T-helper 1 cell treated with Interleukin-12 subunit alpha and Interleukin-12 subunit beta and Interleukin-4 antibody, amounts not matched to agents 30 μg/mL and 1 μg/mL, for 36 hours (primary cell): ENCODE results near the gene ADAMTSL3.
"Not testable (repeated sequence)": the region's sequence is repeated elsewhere in the genome, so short reads cannot be mapped to it uniquely, and the experiment has no call there.

ENCODE experiments used
- H3K27ac Mint-ChIP-seq: one replicate; pipeline ENCODE4 v1.8.0; 2021; ENCODE audit warnings: mild to moderate bottlenecking, mixed read lengths
- H3K27me3 Mint-ChIP-seq: one replicate; pipeline ENCODE4 v1.8.0; 2021; ENCODE audit warnings: low read depth, mixed read lengths
- H3K36me3 Mint-ChIP-seq: one replicate; pipeline ENCODE4 v1.8.0; 2021; ENCODE audit warnings: low read depth, mixed read lengths
- H3K4me1 Mint-ChIP-seq: one replicate; pipeline ENCODE4 v1.8.0; 2021; ENCODE audit warnings: low read depth, mixed read lengths
- H3K4me3 Mint-ChIP-seq: one replicate; pipeline ENCODE4 v1.8.0; 2021; ENCODE audit warnings: mild to moderate bottlenecking, moderate library complexity, mixed read lengths
- H3K9me3 Mint-ChIP-seq: one replicate; pipeline ENCODE4 v1.8.0; 2021; ENCODE audit warnings: mixed read lengths

ADAMTSL3 gene

GRCh38 chr15:83702314-83702713 lies 48.4 kb downstream of the ADAMTSL3 start:
- H3K4me1 Mint-ChIP-seq, H3K36me3 Mint-ChIP-seq, H3K27ac Mint-ChIP-seq, H3K27me3 Mint-ChIP-seq, H3K4me3 Mint-ChIP-seq, H3K9me3 Mint-ChIP-seq: not testable (repeated sequence)

DNA sequence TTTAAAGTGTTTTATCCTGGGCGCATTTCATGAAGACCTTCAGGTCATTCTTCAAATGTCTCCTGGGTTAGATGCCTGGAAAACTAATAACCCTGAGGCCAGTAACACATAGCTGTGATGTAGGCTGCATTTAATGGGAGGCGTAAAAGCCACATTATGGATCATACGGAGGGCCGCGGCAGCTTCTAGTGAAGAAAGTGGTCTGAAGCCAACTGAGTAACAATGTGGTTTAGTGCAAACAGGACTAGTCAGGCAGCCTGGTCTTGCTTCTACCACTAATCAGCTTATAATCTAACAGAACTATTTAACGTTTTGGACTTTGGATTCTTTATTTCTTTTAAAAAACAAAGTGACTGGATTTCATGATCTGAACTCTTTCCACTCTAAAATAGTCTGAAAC lies 54.4 kb downstream of the ADAMTSL3 start:
- H3K4me3 Mint-ChIP-seq: no peak overlapping the region
- no peak overlapping the region for H3K27ac Mint-ChIP-seq
- no peaks in the 10 kb centered on the region for H3K4me1 Mint-ChIP-seq
- no peaks in the 10 kb centered on the region for H3K9me3 Mint-ChIP-seq
- H3K36me3 Mint-ChIP-seq: no peaks in the 10 kb centered on the region
- no peaks in the 10 kb centered on the region for H3K27me3 Mint-ChIP-seq

DNA sequence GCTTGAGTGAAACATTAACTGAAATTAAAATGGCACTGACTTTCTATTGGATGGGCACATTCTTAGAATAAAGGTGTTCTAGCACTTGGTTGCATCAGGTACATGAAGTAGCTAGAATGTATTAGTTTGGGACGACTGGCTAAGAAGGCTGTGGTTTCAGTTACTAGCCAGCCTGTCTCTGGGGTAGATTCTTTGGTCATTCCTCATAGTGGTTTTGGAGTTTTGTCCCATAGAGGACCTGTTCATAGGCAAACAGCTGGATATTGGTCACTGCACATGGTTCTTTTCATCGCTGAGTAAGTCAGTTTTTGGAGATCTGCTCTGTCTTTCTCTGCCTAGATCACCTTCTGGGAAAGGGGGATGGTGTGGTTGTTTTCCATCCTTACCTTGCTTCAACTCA lies 55.3 kb downstream of the ADAMTSL3 start:
- no peaks in the 10 kb centered on the region for H3K9me3 Mint-ChIP-seq
- no peaks in the 10 kb centered on the region for H3K36me3 Mint-ChIP-seq
- H3K27me3 Mint-ChIP-seq: no peaks in the 10 kb centered on the region
- H3K27ac Mint-ChIP-seq: no peak overlapping the region
- H3K4me1 Mint-ChIP-seq: no peaks in the 10 kb centered on the region
- H3K4me3 Mint-ChIP-seq: no peak overlapping the region

- Mint-ChIP-seq H3K27me3 (no peaks in the 10 kb centered on the region), H3K4me3 (no peak overlapping the region), H3K36me3 (no peaks in the 10 kb centered on the region), H3K4me1 (no peaks in the 10 kb centered on the region), H3K9me3 (no peaks in the 10 kb centered on the region), H3K27ac (no peak overlapping the region)
These were observed 55.9 kb downstream of the ADAMTSL3 start for GRCh38 chr15:83709811-83710210.

DNA sequence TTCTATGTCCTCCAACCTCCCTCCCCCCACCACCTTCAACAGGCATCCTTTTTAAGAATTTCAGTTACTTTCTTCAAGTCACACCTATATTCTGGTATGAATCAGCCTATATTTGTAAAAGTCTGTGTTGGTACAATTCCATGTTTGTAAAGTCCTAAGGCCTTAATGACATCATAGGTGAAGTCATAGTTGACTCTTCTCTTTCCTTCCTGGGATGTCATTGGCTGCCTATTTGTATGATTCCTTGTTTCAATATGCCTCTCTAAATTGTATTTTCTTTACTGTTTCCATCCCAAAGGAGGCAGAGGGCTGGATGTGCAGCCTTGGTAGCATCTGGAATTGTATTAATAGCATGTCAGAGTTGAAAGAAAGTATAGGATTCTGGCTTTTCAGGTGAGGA lies 56.5 kb downstream of the ADAMTSL3 start:
- no peak overlapping the region for H3K27ac Mint-ChIP-seq
- H3K9me3 Mint-ChIP-seq: no peaks in the 10 kb centered on the region
- H3K27me3 Mint-ChIP-seq: no peaks in the 10 kb centered on the region
- H3K4me3 Mint-ChIP-seq: no peak overlapping the region
- H3K36me3 Mint-ChIP-seq: no peaks in the 10 kb centered on the region
- no peaks in the 10 kb centered on the region for H3K4me1 Mint-ChIP-seq

DNA sequence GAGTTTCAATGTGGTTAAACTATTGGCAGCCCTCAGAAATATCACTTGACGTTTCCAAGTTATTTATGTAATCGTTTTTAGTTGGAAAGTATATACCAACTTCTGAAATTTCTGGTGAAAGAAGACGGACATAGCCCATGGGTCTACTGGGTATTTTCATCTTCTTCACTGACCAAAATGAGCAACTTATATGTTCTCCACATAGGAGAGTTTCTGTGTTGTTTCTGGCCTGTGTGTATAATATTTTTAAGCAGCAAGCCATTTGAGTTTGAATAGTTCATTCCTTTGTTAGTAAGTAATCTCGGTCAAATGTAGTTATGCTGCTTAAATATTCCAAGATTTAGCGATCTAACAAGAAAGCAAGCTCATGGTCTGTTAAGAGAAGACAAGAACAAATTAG lies 57.3 kb downstream of the ADAMTSL3 start:
- H3K36me3 Mint-ChIP-seq: no peaks in the 10 kb centered on the region
- H3K4me3 Mint-ChIP-seq: no peak overlapping the region
- H3K27ac Mint-ChIP-seq: no peak overlapping the region
- H3K27me3 Mint-ChIP-seq: no peaks in the 10 kb centered on the region
- H3K4me1 Mint-ChIP-seq: no peaks in the 10 kb centered on the region
- H3K9me3 Mint-ChIP-seq: no peaks in the 10 kb centered on the region

DNA sequence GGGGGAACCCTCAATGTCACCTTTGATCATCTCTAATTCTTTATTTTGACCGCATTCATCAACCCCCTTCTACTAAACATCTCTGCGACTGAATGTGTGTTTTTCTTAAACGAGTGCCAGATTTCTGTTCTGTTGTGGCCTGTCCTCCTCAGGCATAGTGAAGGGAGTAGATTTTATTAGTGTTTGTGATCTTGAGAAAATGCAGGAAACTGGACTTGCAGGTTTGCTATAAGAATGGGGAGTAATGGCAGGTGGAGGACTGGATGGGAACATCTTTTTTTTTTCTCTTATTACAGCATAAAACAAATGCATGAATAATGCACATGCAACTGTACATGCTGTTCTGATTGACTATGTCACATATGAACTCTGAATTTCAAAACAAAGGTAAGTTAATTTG lies 59.3 kb downstream of the ADAMTSL3 start:
- Mint-ChIP-seq H3K4me3 (no peak overlapping the region), H3K27me3 (no peaks in the 10 kb centered on the region), H3K36me3 (no peaks in the 10 kb centered on the region), H3K4me1 (no peaks in the 10 kb centered on the region), H3K27ac (no peak overlapping the region), H3K9me3 (no peaks in the 10 kb centered on the region)

DNA sequence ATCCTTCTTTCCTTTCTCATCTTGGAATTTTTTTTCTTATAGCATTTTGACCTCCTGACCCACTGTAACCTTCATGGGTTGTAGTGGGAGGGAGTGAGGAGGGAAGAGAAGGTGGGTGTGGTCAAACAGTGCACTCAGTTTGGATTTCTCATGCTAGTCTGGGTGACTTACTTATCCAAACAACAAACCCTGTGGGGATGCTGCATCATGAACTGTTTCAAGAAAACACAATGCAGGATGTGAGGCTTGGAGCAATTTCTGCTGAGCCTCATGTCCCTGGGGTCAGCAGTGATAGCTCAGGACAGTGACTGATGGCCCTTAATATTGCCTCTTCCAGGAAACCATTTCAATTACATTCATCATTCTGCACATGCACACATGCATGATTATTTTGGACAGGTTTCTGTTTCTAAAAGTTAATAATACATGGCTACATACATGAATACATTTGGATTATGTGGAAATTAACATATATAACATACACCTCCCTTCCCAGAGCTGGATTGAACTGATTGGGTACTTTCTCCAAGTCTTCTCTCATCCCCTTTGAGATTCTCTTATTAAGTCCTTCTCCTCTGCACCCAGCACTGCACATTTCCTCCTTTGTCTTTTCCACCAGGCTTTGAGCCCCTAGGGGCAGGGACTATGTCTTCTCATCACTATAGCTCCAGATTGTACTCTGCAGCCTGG lies 61.2 kb downstream of the ADAMTSL3 start:
- H3K36me3 Mint-ChIP-seq: no peaks in the 10 kb centered on the region
- no peak overlapping the region for H3K27ac Mint-ChIP-seq
- H3K4me1 Mint-ChIP-seq: no peaks in the 10 kb centered on the region
- no peaks in the 10 kb centered on the region for H3K9me3 Mint-ChIP-seq
- H3K4me3 Mint-ChIP-seq: no peak overlapping the region
- H3K27me3 Mint-ChIP-seq: no peaks in the 10 kb centered on the region

DNA sequence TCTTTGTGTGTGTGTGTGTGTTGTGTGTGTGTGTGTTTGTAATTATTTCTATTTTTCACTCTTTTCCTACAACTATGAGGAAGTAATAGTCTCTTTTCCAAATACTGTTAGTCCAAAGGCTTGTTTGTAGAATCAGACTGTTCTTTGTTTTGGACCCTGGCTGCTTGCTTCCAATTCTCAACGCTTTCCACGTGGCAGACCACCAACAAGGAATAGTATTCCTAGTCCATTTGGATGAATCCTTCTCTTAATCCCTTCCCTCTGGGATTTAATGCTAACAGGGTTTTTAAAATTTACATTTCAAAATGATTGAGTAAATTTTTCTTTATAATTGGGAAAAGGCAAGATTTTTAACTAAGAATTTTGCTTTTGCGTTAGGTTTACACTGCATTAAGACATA lies 62.7 kb downstream of the ADAMTSL3 start:
- Mint-ChIP-seq H3K36me3 (no peaks in the 10 kb centered on the region), H3K9me3 (no peaks in the 10 kb centered on the region), H3K4me1 (no peaks in the 10 kb centered on the region), H3K27me3 (no peaks in the 10 kb centered on the region), H3K4me3 (no peak overlapping the region), H3K27ac (no peak overlapping the region)

- Mint-ChIP-seq H3K4me1 (no peaks in the 10 kb centered on the region), H3K27me3 (no peaks in the 10 kb centered on the region), H3K4me3 (no peak overlapping the region), H3K27ac (no peak overlapping the region), H3K36me3 (no peaks in the 10 kb centered on the region), H3K9me3 (no peaks in the 10 kb centered on the region)
These were observed 63.1 kb downstream of the ADAMTSL3 start for GRCh38 chr15:83717010-83717409.

- H3K4me1 Mint-ChIP-seq: no peaks in the 10 kb centered on the region
- no peaks in the 10 kb centered on the region for H3K9me3 Mint-ChIP-seq
- no peak overlapping the region for H3K4me3 Mint-ChIP-seq
- no peak overlapping the region for H3K27ac Mint-ChIP-seq
- H3K36me3 Mint-ChIP-seq: no peaks in the 10 kb centered on the region
- H3K27me3 Mint-ChIP-seq: no peaks in the 10 kb centered on the region
These were observed 66.5 kb downstream of the ADAMTSL3 start for GRCh38 chr15:83720468-83720867.

- Mint-ChIP-seq H3K36me3 (no peaks in the 10 kb centered on the region), H3K9me3 (no peaks in the 10 kb centered on the region), H3K4me3 (no peak overlapping the region), H3K27ac (no peak overlapping the region), H3K27me3 (no peaks in the 10 kb centered on the region), H3K4me1 (no peaks in the 10 kb centered on the region)
These were observed 67.1 kb downstream of the ADAMTSL3 start for GRCh38 chr15:83721031-83721430.

- Mint-ChIP-seq H3K36me3 (no peaks in the 10 kb centered on the region), H3K9me3 (no peaks in the 10 kb centered on the region), H3K27ac (no peak overlapping the region), H3K4me1 (no peaks in the 10 kb centered on the region), H3K4me3 (no peak overlapping the region), H3K27me3 (no peaks in the 10 kb centered on the region)
These were observed 68.1 kb downstream of the ADAMTSL3 start for GRCh38 chr15:83721981-83722380.

DNA sequence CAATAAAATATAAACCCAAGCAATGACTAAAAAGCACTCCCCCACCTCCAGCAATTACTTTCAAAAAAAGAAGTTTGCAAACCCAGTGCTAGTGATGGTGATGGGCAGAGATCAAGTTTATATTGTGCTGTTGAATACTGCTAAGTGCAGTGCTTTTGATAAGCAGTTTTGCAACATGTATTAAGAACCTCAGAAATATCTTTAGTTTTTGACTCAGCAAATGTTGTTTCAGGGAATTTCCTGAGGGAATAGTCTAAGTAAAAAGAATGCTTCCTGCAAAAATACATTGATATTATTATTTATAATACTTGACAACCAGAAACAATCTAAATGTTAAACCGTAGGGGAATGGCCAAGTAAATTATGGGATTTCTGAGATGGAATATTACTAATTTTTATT lies 69.3 kb downstream of the ADAMTSL3 start:
- H3K4me3 Mint-ChIP-seq: no peak overlapping the region
- H3K27ac Mint-ChIP-seq: no peak overlapping the region
- H3K4me1 Mint-ChIP-seq: no peaks in the 10 kb centered on the region
- H3K36me3 Mint-ChIP-seq: no peaks in the 10 kb centered on the region
- H3K27me3 Mint-ChIP-seq: no peaks in the 10 kb centered on the region
- H3K9me3 Mint-ChIP-seq: no peaks in the 10 kb centered on the region

- no peaks in the 10 kb centered on the region for H3K27me3 Mint-ChIP-seq
- H3K36me3 Mint-ChIP-seq: no peaks in the 10 kb centered on the region
- no peak overlapping the region for H3K4me3 Mint-ChIP-seq
- H3K9me3 Mint-ChIP-seq: no peaks in the 10 kb centered on the region
- H3K4me1 Mint-ChIP-seq: no peaks in the 10 kb centered on the region
- no peak overlapping the region for H3K27ac Mint-ChIP-seq
These were observed 78.3 kb downstream of the ADAMTSL3 start for GRCh38 chr15:83732196-83732595.

DNA sequence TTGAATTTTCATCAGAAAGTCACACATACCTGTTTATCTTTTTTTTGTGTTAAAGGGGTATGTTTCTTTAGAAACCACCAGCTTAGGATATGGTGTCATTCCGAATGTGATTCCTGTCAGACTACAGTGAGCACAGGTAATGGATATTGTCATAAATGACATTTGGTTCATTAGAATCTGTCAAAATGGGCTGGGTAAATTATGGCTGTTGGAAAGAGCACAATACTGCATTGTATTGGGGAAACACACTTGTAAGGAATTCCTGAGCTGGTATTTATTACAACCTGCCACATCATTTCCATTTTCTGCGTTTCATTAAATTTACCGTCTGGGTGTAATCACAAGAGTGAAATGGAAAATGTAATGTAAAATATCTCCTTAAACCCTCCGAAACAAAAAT lies 78.8 kb downstream of the ADAMTSL3 start:
- Mint-ChIP-seq H3K27ac (no peak overlapping the region), H3K9me3 (no peaks in the 10 kb centered on the region), H3K4me3 (no peak overlapping the region), H3K27me3 (no peaks in the 10 kb centered on the region), H3K36me3 (no peaks in the 10 kb centered on the region), H3K4me1 (no peaks in the 10 kb centered on the region)
